ENCODE data around the gene USP54.

Gene USP54

DNA sequence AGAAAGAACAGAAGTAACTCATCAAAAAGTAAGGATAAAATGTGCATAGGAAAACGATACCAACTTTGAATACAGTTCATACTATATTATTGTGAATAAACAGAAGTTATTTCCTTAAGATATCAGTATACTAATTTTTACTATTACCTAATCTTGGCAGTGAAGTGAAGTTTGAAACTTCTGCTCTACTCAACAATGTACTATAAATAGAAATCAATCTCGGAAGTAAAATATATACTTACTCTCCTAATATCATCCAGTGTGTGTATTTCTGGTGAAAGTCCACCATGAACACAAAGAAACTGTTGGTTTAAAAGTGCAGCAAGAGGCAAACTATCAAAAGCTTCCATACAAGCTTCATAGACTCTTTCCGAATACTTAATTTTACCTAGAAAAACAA, 119.9 kb downstream of the USP54 start:
- TF ChIP-seq TAF1 (IDR thresholded peaks at IDR 0.05; ENCODE audit: borderline replicate concordance, insufficient read depth, low read length): no peak
- TF ChIP-seq, protein P1, sequence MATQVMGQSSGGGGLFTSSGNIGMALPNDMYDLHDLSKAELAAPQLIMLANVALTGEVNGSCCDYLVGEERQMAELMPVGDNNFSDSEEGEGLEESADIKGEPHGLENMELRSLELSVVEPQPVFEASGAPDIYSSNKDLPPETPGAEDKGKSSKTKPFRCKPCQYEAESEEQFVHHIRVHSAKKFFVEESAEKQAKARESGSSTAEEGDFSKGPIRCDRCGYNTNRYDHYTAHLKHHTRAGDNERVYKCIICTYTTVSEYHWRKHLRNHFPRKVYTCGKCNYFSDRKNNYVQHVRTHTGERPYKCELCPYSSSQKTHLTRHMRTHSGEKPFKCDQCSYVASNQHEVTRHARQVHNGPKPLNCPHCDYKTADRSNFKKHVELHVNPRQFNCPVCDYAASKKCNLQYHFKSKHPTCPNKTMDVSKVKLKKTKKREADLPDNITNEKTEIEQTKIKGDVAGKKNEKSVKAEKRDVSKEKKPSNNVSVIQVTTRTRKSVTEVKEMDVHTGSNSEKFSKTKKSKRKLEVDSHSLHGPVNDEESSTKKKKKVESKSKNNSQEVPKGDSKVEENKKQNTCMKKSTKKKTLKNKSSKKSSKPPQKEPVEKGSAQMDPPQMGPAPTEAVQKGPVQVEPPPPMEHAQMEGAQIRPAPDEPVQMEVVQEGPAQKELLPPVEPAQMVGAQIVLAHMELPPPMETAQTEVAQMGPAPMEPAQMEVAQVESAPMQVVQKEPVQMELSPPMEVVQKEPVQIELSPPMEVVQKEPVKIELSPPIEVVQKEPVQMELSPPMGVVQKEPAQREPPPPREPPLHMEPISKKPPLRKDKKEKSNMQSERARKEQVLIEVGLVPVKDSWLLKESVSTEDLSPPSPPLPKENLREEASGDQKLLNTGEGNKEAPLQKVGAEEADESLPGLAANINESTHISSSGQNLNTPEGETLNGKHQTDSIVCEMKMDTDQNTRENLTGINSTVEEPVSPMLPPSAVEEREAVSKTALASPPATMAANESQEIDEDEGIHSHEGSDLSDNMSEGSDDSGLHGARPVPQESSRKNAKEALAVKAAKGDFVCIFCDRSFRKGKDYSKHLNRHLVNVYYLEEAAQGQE (IDR thresholded peaks at IDR 0.05; ENCODE audit: insufficient read depth in 1 of 2, low read depth in 2 of 2, low read length in 2 of 2): no peak
- TF ChIP-seq SIN3A (IDR thresholded peaks at IDR 0.05; ENCODE audit: borderline replicate concordance, insufficient read depth, low read length): no peak
- no peak for TF ChIP-seq FOXP2 (optimal IDR thresholded peaks at IDR 0.05; ENCODE audit: borderline replicate concordance, extremely low read depth, extremely low read length, insufficient read depth)
- no peak for TF ChIP-seq POLR2AphosphoS5 (IDR thresholded peaks at IDR 0.05; ENCODE audit: low read depth, low read length)

DNA sequence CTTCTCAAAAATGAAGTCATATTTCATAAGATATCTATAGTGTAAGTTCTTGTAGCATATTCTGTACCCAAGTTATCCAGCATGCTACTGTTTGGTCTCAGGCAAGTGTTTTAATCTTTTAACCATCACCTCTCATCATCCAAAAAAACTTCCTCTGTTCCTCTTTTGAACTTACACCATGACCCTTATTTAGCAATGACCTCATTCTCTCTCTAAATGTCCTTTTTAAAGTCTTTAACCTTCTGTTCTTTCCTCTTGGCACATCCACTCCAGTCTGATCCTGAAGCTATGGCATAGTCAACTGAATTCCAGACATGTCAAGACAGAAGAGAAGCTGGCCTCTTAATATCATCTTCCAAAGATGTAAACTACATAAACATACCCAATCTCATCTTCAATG, 121.6 kb downstream of the USP54 start:
- TF ChIP-seq POLR2AphosphoS5 (IDR thresholded peaks at IDR 0.05; ENCODE audit: low read depth, low read length): no peak
- TF ChIP-seq, protein P1 (IDR thresholded peaks at IDR 0.05; ENCODE audit: insufficient read depth in 1 of 2, low read depth in 2 of 2, low read length in 2 of 2): no peak
- TF ChIP-seq SIN3A (IDR thresholded peaks at IDR 0.05; ENCODE audit: borderline replicate concordance, insufficient read depth, low read length): no peak
- TF ChIP-seq FOXP2 (optimal IDR thresholded peaks at IDR 0.05; ENCODE audit: borderline replicate concordance, extremely low read depth, extremely low read length, insufficient read depth): no peak
- no peak for TF ChIP-seq TAF1 (IDR thresholded peaks at IDR 0.05; ENCODE audit: borderline replicate concordance, insufficient read depth, low read length)

DNA sequence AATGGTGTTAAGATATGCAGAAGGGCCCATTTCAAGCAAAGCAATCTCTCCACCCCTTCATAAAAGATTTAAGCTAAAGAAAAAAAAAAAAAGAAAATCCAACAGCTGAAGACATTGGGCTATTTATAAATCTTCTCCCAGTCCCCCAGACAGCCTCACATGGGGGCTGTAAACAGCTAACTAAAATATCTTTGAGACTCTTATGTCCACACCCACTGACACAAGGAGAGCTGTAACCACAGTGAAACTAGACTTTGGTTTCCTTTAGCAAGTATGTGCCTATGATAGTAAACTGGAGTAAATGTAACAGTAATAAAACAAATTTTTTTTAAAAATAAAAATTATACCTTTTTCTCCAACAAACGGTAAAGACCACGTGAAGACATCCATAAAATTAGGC, 123.9 kb downstream of the USP54 start:
- no peak for TF ChIP-seq SIN3A (IDR thresholded peaks at IDR 0.05; ENCODE audit: borderline replicate concordance, insufficient read depth, low read length)

DNA sequence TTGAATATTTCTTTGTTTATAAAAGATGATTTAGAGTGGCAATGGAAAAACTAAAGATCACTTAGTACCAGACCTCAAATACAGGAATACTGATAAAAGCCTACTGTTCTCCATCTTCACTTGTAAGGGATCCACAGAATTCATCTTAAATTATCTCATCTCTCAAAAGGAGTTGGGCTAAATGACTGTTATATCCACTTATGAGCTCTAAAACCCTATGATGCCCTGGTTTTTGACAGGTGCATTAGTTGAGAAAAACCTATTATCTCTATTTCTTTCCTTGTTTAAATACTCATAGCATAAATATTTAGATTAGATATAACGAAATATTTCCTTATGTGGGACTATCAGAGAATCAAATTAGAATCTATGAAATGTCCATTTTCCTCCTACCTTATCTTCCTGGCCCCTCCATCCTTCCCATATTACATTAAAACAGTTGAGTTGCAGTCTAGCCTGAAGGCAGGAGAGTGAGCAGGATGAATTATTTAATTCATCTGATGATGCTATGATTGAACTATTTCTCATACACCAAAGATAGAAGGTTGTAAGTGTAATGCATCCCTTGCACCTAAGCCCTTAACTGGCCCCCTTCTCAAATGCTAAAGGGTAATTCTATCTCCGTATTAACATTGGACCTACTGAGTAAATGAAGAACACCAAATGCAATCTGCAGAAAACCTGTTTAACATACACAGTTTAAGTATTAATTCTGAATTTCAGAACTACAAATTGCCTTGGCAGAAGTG, 125.0 kb downstream of the USP54 start:
- no peak for TF ChIP-seq SIN3A (IDR thresholded peaks at IDR 0.05; ENCODE audit: borderline replicate concordance, insufficient read depth, low read length)
- TF ChIP-seq, protein P1 (IDR thresholded peaks at IDR 0.05; ENCODE audit: insufficient read depth in 1 of 2, low read depth in 2 of 2, low read length in 2 of 2): no peak
- no peak for TF ChIP-seq FOXP2 (optimal IDR thresholded peaks at IDR 0.05; ENCODE audit: borderline replicate concordance, extremely low read depth, extremely low read length, insufficient read depth)
- TF ChIP-seq POLR2AphosphoS5 (IDR thresholded peaks at IDR 0.05; ENCODE audit: low read depth, low read length): no peak
- no peak for TF ChIP-seq TAF1 (IDR thresholded peaks at IDR 0.05; ENCODE audit: borderline replicate concordance, insufficient read depth, low read length)

DNA sequence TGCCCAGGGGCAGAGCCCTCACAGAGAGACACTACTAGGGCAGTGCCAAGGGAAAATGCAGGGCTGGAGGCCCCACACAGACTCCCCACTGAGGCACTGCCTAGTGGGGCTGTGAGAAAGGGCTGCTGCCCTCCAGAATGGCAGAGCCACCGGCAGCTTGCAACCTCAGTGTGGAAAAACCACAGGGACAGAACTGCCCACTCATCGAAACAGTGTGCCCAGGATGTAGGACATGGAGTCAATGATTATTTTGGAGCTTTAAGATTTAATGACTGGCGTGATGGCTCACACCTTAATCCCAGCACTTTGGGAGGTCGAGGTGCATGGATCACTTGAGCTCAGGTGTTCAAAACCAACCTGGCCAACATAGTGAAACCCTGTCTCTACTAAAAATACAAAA, 130.2 kb downstream of the USP54 start:
- no peak for TF ChIP-seq TAF1 (IDR thresholded peaks at IDR 0.05; ENCODE audit: borderline replicate concordance, insufficient read depth, low read length)
- TF ChIP-seq, protein P1 (IDR thresholded peaks at IDR 0.05; ENCODE audit: insufficient read depth in 1 of 2, low read depth in 2 of 2, low read length in 2 of 2): no peak
- TF ChIP-seq SIN3A (IDR thresholded peaks at IDR 0.05; ENCODE audit: borderline replicate concordance, insufficient read depth, low read length): no peak
- no peak for TF ChIP-seq FOXP2 (optimal IDR thresholded peaks at IDR 0.05; ENCODE audit: borderline replicate concordance, extremely low read depth, extremely low read length, insufficient read depth)
- TF ChIP-seq POLR2AphosphoS5 (IDR thresholded peaks at IDR 0.05; ENCODE audit: low read depth, low read length): no peak

Measured in PFSK-1 (cell line).